ENCODE data around the gene CUL9. TPM values are rescaled to one million over a fixed set of nuclear protein-coding genes. Genes with fewer than 3 reads are reported as not detected.

The CUL9 gene
- total RNA-seq, 2 experiments from 2014 or later = 32.9 to 37.0 TPM

GRCh38 chr6:43181621-43181941 is 415 bp upstream of the CUL9 start:
- ChIA-PET POLR2A (interaction anchor here (1.0 kb wide), 1 partner anchor 18 kb away, joined by 3 read pairs; no protein-coding TSS in a partner anchor), CTCF (ENCODE audit: unreplicated experiment) (no interaction called here)
- H3K27ac ChIP-seq (ENCODE audit: low read depth, low read length, poor library complexity, severe bottlenecking) = peak overlapping the region; percentile 51
- no peaks in the 10 kb centered on the region for H3K9me3 ChIP-seq (ENCODE audit: low read length)
- DNase-seq (ENCODE audit: low spot score) = no peak
- peaks cover 28% of the 10 kb centered on the region for H3K36me3 ChIP-seq (ENCODE audit: insufficient read depth, low read length)
- peak overlapping the region; percentile 96 for H3K4me2 ChIP-seq (ENCODE audit: low read length)
- no TSS peak for BruUV-seq (replicated peaks)
- TF ChIP-seq EZH2phosphoT487 (IDR thresholded peaks at IDR 0.05; ENCODE audit: borderline replicate concordance, low read depth, low read length) = no peak
- no peak for TF ChIP-seq CTCF (conservative IDR thresholded peaks at IDR 0.05; ENCODE audit: low read length)
- no peaks in the 10 kb centered on the region for H3K9me2 ChIP-seq (ENCODE audit: insufficient read depth, low read length)
- intact Hi-C loops (cut with micrococcal nuclease; ENCODE audit: unreplicated experiment) = no loop called here
- H3K4me1 ChIP-seq (ENCODE audit: insufficient read depth, low read length, poor library complexity, severe bottlenecking) = peaks cover 23% of the 10 kb centered on the region
- no peaks in the 10 kb centered on the region for H3K79me2 ChIP-seq (ENCODE audit: insufficient read depth, low read depth, low read length)
- peak overlapping the region; percentile 85 for H3K4me3 ChIP-seq (ENCODE audit: low read depth, low read length, poor library complexity, severe bottlenecking)
- H4K20me1 ChIP-seq (ENCODE audit: insufficient read depth, low read length) = no peaks in the 10 kb centered on the region
- H2AFZ ChIP-seq (ENCODE audit: low read length) = peak overlapping the region; percentile 85

- Histone ChIP-seq H3K9me2 (ENCODE audit: insufficient read depth, low read length) (no peaks in the 10 kb centered on the region), H3K36me3 (ENCODE audit: insufficient read depth, low read length) (peaks cover 28% of the 10 kb centered on the region), H3K4me1 (ENCODE audit: insufficient read depth, low read length, poor library complexity, severe bottlenecking) (peaks cover 23% of the 10 kb centered on the region), H4K20me1 (ENCODE audit: insufficient read depth, low read length) (no peaks in the 10 kb centered on the region), H3K4me2 (ENCODE audit: low read length) (peak overlapping the region; percentile 96), H2AFZ (ENCODE audit: low read length) (no peak overlapping the region), H3K4me3 (ENCODE audit: low read depth, low read length, poor library complexity, severe bottlenecking) (peak overlapping the region; percentile 85), H3K79me2 (ENCODE audit: insufficient read depth, low read depth, low read length) (no peaks in the 10 kb centered on the region), H3K9me3 (ENCODE audit: low read length) (no peaks in the 10 kb centered on the region), H3K27ac (ENCODE audit: low read depth, low read length, poor library complexity, severe bottlenecking) (no peak overlapping the region)
- TF ChIP-seq EZH2phosphoT487 (IDR thresholded peaks at IDR 0.05; ENCODE audit: borderline replicate concordance, low read depth, low read length) (no peak), CTCF (conservative IDR thresholded peaks at IDR 0.05; ENCODE audit: low read length) (no peak)
- ChIA-PET CTCF (ENCODE audit: unreplicated experiment) (no interaction called here), POLR2A (interaction anchor here (0.7 to 1.6 kb wide), 2 partner anchors 254 to 624 kb away, joined by 3 to 5 read pairs; partner anchors contain the start of gene CNPY3)
- no peak for DNase-seq (ENCODE audit: low spot score)
- intact Hi-C loops (cut with micrococcal nuclease; ENCODE audit: unreplicated experiment) = no loop called here
- BruUV-seq (replicated peaks) = no TSS peak
Measured at GRCh38 chr6:43183441-43183840, 1.4 kb downstream of the CUL9 start.

- no peaks in the 10 kb centered on the region for H3K9me3 ChIP-seq (ENCODE audit: low read length)
- no peak for TF ChIP-seq EZH2phosphoT487 (IDR thresholded peaks at IDR 0.05; ENCODE audit: borderline replicate concordance, low read depth, low read length)
- TF ChIP-seq CTCF (conservative IDR thresholded peaks at IDR 0.05; ENCODE audit: low read length) = no peak
- DNase-seq (ENCODE audit: low spot score) = no peak
- H3K27ac ChIP-seq (ENCODE audit: low read depth, low read length, poor library complexity, severe bottlenecking) = no peak overlapping the region
- H3K4me2 ChIP-seq (ENCODE audit: low read length) = no peak overlapping the region
- H3K79me2 ChIP-seq (ENCODE audit: insufficient read depth, low read depth, low read length) = no peaks in the 10 kb centered on the region
- H4K20me1 ChIP-seq (ENCODE audit: insufficient read depth, low read length) = no peaks in the 10 kb centered on the region
- no peak overlapping the region for H2AFZ ChIP-seq (ENCODE audit: low read length)
- H3K9me2 ChIP-seq (ENCODE audit: insufficient read depth, low read length) = no peaks in the 10 kb centered on the region
- CTCF ChIA-PET (ENCODE audit: unreplicated experiment) = no interaction called here
- peaks cover 23% of the 10 kb centered on the region for H3K4me1 ChIP-seq (ENCODE audit: insufficient read depth, low read length, poor library complexity, severe bottlenecking)
- POLR2A ChIA-PET = no interaction called here
- peaks cover 19% of the 10 kb centered on the region for H3K36me3 ChIP-seq (ENCODE audit: insufficient read depth, low read length)
- H3K4me3 ChIP-seq (ENCODE audit: low read depth, low read length, poor library complexity, severe bottlenecking) = no peak overlapping the region
- no TSS peak for BruUV-seq (replicated peaks)
- intact Hi-C loops (cut with micrococcal nuclease; ENCODE audit: unreplicated experiment) = no loop called here
Measured at GRCh38 chr6:43184268-43184985, 2.4 kb downstream of the CUL9 start.
